NCI-H748 (cell line): Measurements from ENCODE around the gene PSMC3.
A peak's percentile ranks its signal among the peaks of the same experiment; 100 is the strongest.

Source experiments
- DNase-seq: peaks from one replicate; lab custom pipeline; 2025; ENCODE audit not compliant: unreplicated experiment; lab: John Stamatoyannopoulos, UW

Gene PSMC3

DNA sequence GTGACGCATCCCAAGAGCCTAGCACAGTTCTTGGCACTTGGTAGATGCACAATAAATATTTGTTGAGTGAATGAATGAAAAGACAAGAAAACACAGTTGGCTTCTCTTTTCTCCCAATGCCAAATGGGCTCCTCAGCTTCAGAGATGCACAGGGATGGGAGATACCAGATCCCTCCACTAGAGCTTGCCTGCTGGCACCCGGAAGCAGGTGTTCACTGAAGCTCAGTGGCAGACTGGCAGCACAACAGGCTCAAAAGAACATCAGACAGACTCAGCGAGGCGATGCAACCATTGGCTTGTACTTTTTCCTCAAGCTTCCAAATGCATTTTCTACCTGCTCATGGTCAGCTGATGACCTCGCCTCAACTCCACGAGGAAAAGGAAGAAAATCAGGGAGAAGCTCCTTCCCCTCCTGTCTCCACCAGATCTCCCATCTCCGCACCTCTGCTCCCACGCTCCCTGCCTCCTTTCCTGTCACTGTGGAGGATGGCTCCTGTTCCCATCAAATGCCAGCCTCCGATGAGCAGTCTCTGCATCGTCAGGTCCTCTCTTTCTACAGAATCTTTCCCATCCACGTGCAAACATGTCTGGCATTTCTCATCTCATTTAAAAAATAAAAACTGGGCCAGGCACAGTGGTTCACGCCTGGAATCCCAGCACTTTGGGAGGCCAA lies 16.9 kb upstream of the PSMC3 start:
- peak; percentile 40 for DNase-seq

DNA sequence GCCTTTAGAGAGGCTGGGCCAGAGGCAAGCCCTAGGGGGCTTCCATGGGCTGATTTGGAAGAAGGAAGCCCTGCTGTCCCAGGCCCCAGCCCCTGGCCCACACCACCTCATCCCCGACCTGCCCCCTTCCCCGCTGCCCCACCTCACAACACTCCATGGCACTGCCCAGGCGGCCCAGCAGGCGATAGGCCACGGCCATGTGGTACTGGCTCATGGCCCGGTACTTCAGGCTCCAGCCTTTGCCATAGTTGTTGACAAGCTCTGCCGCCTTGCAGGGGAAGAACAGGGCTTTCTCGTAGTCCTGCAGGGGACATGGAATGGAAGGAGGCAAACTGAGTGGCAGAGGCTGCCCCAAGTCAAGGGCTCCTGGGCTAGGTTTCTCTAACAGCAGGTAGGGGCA lies 16.3 kb upstream of the PSMC3 start:
- no peak for DNase-seq

DNA sequence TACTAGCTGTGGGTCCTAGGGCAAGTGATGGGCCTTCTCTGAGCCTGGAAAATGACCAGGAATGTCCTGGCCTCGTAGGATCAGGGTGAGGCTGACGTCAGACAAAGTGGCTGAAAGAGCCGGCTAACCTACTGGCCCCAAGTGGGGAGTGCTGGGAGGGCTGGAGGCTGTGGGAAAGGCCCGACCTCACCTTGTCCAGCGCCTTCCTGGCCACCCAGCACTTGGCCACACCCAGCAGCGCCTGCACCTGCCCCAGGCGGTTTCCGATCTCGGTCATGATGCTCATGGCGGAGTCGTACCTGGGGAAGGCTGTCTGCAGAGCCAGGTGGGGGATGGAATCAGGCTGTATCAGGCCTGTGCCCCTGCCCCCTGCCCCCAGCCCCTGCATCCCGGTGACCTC lies 15.2 kb upstream of the PSMC3 start:
- DNase-seq = no peak

DNA sequence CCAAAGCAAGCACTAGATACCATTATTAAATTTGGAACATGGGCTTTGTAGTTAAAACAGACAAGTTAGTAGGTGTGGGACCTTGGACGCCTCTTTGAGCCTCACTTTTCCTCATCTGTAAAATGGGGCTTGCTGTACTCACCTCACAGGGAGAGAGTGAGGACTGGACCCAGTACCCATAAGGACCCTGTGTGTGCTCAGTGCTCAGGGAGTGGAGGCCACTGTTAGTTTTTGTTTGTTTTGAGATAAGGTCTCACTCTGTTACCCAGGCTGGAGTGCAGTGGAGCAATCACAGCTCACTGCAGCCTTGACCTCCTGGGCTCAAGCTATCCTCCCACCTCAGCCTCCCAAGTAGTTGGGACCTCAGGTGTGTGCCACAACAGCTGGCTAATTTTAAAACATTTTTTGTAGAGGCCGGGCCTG lies 13.8 kb upstream of the PSMC3 start:
- DNase-seq = no peak

DNA sequence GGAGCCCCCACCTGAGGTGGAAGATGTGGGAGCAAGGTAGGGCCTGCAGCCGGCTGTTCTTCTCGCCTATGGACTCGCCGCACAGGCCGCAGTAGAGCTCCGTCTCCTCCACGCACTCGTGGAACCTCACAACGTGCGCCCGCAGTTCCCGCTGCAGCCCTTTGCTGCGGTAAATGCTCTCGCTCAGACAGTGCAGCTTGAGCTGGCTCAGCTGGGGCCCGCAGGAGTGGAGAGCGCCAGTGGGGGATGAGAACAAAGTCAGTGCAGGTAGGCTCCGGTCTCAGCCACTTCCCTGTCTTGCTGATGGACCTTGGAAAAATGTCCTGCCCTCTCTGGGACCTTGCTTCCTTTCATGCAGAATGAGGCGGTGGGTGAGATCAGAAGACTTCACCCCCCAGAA lies 12.5 kb upstream of the PSMC3 start:
- DNase-seq = no peak

DNA sequence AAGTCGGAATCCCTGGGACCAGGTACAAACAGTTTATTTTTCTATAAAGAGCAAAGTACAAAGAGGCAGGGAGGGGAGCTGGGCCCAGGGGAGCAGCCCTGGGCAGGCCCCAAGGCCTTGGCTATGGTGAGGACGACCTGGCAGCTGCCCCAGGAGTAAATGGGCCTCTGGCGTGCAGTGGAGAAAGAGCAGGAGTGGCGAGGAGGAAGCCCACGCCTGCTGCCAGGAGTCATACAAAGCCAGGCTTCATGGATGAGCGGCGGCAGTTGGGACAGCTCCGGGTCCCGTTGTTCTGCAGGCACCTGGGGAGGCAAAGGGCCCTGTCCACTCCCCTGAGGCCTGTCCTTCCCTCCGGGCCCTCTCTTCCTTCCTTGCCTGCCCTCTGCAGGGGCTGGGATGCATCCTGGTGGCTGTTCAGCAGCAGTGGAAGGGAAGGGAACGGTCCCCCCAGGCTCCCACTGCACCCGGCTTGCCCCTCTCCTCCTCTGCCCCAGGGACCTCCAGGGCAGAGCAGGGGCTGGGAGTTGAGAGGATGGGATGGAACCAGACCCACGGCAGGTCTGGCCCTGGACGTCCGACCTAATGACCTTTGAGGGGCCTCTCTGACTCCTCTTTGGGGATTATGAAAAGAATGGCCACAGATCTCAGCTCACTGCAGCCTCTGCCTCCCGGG lies 11.6 kb upstream of the PSMC3 start:
- no peak for DNase-seq

DNA sequence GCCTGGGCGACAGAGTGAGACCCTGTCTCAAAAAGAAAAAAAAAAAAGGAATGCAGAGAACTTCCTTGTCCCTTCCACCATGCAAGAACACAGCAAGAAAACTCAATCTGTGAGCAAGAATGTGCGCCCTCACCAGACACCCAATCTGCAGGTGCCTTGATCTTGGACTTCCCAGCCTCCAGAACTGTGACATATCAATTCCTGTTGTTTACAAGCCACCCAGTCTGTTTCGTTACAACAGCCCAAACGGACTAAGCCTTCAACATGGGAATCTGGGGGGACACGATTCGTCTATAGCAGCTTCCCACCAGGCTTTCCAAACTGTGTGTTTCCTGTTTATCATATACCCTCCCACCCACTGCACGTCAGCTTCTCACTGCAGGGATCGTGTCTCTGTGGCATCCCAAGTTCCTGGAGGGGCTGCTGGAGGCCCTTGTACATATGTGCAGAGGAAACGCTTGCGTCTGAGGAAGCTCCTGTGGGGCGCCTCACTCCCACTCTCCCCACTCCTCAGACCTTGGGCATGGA lies 11.0 kb upstream of the PSMC3 start:
- DNase-seq = no peak

DNA sequence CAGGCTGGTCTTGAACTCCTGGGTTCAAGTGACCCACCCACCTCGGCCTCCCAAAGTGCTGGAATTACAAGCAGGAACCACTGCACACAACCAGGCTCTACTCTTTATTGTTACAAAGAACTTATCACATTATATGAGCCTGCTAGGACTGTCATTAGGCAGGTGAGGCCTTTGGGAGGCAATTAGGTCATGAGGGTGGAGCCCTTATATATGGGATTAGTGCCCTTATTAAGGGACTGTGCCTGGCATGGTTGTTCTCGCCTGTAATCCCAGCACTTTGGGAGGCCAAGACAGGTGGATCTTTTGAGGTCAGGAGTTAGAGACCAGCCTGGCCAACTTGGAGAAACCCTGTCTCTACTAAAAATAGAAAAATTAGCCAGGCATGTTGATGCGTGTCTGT lies 10.5 kb upstream of the PSMC3 start:
- no peak for DNase-seq

DNA sequence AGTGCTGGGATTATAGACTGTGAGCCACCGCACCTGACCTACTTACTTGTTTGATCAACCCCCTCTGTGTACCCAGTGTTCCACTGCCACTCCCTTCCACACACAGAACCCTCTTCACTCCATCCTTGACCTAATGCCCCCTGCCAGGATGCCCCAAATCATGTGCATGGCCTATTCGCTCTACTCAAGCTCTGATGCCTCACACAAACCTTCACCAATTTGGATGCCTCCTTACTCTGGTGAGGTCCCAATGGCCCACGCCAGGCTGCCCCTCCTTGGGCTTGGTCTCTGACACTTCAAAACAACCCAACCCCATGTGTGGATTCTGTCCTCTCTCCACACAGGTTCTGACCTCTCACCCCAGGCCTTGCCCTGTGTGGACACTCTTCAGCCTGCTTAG lies 9.4 kb upstream of the PSMC3 start:
- no peak for DNase-seq

DNA sequence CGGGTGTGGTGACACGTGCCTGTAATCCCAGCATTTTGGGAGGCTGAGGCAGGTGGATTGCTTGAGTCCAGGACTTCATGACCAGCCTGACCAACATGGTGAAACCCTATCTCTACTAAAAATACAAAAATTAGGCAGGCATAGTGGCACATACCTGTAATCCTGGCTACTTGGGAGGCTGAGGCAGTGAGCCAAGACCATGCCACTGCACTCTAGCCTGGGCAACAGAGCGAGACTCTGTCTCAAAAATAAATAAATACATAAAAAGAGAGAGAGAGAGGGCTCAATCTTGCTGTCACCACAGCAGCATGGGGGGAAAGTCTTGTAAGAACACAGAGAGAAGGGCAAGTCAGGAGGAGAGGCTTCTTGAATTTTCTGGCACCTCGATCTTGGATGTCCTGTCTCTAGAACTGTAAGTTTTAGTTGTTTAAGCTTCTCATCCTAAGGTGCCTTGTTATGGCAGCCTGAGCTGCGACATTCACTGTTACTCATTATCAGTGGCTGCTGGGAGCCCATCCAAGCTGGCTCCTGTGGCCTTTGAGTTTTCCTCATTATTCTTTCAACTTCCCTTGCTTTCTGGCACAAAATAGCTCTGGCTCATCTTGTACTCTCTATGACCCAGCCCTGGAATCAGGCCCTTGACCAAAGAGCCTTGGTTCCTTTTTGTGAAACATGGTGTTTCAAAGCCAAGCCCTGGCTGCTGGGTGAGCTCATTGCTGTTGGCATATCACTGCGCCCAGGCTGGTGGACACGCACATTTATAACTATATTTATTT lies 8.0 kb upstream of the PSMC3 start:
- DNase-seq = no peak

DNA sequence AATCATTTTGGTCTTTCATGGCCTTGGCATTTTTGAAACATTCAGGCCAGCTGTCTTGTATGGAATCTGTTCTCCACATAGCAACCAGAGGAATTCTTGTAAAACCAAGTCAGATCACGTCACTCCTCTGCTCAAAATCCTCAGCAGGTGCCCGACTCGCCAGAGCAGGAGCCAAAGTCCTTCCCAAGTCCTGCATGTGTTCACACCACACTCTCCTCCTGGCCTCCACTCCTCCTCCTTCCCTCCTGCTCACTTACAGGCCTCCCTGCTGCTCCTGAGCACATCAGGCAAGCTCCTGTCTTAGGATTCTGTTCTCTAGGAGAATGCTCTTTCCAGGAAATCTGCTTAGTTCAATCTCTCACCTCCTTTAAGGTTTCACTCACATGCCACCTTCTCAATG lies 6.9 kb upstream of the PSMC3 start:
- no peak for DNase-seq

DNA sequence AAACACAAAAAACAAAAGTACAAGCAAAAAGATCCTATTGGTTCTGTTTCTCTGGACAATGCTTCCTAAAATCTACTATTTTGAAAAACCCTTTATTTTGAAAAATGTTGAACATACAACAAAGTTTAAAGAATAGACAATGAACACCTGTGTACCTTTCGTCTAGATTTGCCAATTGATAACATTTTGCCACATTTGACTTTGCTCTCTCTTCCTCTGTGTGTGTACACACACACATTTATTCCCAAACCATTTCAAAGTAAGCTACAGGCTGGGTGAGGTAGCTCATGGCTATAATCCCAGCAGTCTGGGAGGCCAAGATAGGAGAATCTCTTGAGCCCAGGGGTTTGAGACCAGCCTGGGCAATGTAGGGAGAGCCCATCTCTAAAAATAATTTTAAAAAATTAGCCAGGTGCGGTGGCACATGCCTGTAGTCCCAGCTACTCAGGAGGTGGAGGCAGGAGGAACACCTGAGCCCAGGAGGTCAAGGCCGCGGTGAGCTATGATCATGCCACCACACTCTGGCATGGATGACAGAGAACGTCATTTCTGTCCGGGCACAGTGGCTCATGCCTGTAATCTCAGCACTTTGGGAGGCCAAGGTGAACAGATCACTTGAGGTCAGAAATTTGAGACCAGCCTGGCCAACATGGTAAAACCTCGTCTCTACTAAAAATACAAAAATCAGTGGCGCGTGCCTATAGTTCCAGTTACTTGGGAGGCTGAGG lies 5.3 kb upstream of the PSMC3 start:
- no peak for DNase-seq

DNA sequence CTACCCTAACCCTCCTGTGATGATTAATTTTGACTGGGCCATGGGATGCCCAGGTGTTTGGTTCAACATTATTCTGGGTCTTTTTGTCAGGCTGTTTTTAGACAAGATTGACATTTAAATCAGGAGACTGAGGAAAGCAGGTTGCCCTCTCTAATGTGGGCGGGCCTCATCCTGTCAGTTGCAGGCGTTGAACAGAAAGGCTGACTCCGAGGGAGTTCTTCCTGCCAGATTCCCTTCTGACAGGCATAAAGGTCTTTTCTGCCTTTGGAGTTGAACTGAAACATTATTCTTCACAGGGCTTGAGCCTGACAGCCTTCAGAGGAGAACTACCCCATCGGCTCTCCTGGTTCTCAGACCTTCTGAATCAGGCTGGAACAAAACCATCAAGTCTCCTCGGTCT lies 4.3 kb upstream of the PSMC3 start:
- no peak for DNase-seq

DNA sequence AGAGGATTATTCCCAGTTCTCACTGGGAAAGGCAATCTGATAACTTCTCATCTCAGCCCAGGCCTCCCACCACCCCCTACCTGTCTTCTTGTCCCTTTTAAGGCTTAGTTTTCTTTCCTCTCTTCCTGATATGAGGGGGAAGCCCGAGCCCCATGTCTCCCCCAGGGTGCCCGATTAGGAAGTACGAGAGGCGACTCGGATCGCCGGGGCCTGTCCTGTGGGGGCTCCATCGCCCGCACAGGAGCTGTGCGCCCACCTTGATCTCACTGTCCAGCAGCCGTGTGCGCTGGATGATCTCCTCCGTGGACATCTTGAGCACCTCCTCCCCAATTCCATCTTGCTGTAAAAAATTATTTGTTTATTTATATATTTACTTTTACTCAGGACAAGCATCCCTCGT lies 628 bp downstream of the PSMC3 start:
- no peak for DNase-seq

DNA sequence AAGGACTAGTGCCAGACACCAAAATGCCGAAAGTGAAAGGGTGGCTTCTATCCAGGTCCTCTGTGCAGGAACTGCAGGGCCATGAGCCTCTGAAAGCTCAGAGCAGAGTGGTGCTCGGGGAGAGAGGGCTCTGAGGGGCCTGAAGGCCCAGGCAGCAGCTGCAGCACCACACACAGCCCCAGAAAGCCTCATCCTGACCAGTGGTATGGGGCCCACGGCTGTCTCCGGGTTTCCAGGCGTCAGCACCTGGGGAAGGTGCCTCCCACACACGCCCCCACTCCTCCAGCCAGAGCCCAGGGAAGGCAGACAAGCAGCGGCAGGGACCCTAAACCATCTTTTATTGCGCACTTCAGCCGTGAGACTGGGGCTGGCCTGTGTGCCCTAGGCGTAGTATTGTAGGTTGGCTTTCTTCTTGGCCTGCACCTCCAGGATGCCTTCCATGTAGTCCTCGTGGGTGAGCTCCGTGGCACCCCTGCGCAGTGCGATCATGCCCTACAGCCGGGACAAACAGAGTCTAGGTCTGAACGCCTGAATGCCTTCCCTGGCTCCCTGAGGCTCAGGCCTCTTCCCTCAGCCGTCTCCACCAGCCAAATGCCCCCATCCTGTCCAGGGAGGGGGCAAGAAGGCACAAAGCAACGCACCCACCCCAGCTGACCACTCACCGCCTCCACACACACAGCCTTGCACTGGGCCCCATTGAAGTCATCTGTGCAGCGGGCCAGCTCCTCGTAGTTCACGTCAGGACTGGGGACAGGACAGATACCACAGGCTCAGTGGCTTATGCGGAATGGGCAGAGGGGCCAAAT lies 7.6 kb downstream of the PSMC3 start:
- no peak for DNase-seq

DNA sequence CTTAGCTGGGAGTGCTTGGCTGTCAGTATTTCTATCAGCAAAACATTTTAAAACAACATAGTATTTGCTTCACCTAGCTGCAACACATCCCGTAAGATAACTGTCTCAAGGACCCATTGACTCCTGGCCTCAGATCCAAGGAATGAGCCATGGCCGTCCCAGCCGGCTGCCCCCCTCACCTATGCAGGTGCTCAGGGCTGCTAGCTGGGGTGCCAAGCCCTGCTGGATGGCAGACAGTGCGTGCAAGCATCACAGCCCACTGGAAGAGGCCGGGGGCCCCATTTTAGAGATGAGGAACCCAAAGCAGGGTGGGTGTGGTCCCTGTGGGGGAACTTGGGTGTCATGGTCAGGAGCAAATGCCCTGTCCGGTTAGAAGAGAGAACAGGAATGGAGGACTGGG lies 8.5 kb downstream of the PSMC3 start:
- DNase-seq = no peak

DNA sequence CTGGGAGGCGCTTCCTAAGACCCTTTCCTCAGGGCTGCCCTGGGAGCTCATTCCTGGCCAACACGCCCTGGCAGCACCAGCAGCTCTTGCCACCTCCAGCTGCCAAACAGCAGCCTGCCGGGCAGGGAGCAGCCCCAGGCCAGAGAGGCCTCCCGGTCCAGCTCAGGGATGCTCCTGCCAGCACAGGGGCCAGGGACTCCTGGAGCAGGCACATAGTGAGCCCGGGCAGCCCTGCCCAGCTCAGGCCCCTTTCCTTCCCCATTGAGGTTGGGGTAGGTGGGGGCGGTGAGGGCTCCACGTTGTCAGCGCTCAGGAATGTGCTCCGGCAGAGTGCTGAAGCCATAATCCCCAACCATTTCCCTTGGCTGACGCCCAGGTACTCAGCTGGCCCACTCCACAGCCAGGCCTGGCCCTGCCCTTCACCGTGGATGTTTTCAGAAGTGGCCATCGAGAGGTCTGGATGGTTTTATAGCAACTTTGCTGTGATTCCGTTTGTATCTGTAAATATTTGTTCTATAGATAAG lies 10.2 kb downstream of the PSMC3 start:
- DNase-seq = no peak

DNA sequence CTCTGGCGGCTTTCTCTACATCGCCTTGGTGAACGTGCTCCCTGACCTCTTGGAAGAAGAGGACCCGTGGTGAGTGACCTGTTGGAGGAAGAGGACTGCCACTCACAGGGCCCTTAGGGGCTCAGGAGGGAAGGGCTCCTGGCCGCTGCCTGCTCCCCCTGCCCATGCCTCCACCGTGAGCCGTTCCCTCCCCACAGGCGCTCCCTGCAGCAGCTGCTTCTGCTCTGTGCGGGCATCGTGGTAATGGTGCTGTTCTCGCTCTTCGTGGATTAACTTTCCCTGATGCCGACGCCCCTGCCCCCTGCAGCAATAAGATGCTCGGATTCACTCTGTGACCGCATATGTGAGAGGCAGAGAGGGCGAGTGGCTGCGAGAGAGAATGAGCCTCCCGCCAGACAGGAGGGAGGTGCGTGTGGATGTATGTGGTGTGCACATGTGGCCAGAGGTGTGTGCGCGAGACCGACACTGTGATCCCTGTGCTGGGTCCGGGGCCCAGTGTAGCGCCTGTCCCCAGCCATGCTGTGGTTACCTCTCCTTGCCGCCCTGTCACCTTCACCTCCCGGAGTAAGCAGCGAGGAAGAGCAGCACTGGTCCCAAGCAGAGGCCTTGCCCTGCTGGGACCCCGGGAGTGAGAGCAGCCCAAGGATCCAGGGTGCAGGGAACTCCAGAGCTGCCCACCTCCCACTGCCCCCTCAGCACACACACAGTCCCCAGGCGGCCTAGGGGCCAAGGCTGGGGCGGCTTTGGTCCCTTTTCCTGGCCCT lies 11.0 kb downstream of the PSMC3 start:
- DNase-seq = no peak

DNA sequence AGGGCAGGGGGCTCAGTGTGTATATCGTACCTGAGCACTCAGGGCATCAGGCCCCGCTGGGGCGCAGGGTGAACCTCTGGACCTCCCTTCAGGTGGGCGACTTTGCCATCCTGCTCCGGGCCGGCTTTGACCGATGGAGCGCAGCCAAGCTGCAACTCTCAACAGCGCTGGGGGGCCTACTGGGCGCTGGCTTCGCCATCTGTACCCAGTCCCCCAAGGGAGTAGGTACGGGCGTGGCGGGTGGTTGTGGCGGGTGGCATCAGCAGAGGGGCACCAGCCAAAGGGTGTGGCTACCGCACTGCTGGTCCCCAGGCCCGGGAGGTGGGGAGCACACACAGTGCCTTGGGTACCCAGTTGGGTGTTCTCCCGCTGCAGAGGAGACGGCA lies 11.6 kb downstream of the PSMC3 start:
- DNase-seq = no peak
